Panc1 (cell line): ENCODE data around the gene PPIP5K1.

ENCODE experiments used
- CTCF ChIP-seq: fragments of 450-650 bp; IDR thresholded peaks from 2 replicates; pipeline ENCODE4 v1.5.1; 2017; ENCODE audit warnings: mild to moderate bottlenecking
- SIN3A ChIP-seq: IDR thresholded peaks from 2 replicates; pipeline ENCODE4 v1.6.1; 2012; ENCODE audit warnings: low read depth, mild to moderate bottlenecking, low read length, moderate library complexity, borderline replicate concordance; ENCODE audit not compliant: insufficient read depth
- TCF7L2 ChIP-seq: IDR thresholded peaks from 2 replicates; pipeline ENCODE4 v1.6.1; 2011; ENCODE audit warnings: mild to moderate bottlenecking, low read depth, low read length, inconsistent platforms

GRCh38 chr15:43531018-43531670, 58.9 kb downstream of the PPIP5K1 start:
- no peak for TF ChIP-seq CTCF
- no peak for TF ChIP-seq TCF7L2
- no peak for TF ChIP-seq SIN3A
